Middle frontal gyrus (tissue), 1 donor: ENCODE results near the gene RIT1.

Source experiments
- DNase-seq: peaks from one replicate; pipeline ENCODE4 v3.0.0-alpha.2; 2015; ENCODE audit warnings: low spot score; ENCODE audit errors: extremely low spot score

RIT1 gene, protein sequence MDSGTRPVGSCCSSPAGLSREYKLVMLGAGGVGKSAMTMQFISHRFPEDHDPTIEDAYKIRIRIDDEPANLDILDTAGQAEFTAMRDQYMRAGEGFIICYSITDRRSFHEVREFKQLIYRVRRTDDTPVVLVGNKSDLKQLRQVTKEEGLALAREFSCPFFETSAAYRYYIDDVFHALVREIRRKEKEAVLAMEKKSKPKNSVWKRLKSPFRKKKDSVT

DNA sequence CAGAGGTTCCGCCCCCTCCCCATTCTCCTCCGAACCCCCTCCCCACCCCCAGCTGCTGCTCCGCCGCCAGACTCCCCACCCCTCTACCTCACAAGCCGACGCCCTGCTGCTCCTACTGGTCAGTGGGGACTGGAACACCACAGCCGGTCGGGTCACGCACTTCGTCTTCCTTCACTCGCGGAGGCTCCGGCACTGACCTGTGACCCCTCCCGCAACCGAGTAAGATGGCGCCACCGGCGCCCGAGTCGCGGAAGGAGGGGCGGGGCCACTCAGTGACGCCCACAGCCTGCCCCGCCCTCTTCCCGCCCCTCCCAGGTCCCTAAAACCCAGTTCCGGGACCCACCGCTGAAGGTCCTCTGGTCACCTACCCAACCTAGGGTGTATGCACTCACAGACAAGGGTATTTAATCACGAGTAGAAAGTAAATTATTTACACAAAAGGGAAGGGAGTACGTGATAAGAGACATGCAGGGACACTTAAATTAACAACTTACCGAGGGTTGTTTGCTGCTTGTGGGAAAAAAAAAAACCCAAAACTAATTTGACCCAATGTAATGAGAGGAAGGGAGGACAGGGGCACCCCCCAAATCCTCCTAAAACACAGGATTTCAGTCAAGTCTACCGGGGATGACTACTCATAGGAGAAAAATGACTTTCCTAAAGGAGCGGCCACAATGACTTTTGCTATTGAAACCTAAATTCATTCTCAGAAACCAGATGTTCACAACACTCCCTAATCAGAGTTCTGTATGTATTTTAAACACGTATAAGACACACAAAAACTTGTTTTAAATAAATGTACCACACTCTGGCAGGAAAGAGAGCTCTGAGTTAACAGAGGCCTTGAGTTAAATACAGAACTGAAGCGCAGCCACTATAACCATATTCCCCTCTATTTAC, at the start of gene RIT1:
Gene RIT1 (minus strand): TSS at position 194 of the 900 bp plus-strand sequence. CDS start 588 bp downstream, outside the sequence.
- peak; percentile 62 for DNase-seq

DNA sequence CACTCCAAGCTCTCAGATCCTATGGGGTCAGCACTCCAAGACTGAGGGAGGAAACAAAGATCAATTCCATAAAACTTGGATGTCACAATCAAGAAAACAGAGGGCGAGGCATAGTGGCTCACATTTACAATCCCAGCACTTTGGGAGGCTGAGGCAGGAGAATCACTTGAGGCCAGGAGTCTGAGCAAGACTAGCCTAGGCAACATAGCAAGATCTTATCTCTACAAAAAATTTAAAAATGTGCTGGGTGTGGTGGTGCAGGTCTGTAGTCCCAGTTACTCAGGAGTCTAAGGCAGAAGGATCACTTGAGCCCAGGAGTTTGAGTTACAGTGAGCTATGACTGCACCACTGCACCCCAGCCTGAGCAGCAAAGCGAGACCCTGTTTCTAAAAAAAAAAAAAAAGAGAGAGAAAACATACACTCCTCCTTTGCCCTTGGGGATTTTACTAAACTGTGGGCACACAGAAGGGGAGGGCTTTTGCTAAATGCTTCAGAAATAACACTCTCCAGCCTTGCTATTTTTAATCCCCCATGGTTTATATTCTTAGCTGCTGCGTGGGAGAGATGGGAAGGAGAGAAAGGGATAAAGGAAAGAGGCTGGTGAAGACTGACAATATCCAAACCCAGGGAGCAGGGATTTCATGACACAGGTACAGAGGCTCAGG, 49.1 kb upstream of the RIT1 start:
- no peak for DNase-seq

DNA sequence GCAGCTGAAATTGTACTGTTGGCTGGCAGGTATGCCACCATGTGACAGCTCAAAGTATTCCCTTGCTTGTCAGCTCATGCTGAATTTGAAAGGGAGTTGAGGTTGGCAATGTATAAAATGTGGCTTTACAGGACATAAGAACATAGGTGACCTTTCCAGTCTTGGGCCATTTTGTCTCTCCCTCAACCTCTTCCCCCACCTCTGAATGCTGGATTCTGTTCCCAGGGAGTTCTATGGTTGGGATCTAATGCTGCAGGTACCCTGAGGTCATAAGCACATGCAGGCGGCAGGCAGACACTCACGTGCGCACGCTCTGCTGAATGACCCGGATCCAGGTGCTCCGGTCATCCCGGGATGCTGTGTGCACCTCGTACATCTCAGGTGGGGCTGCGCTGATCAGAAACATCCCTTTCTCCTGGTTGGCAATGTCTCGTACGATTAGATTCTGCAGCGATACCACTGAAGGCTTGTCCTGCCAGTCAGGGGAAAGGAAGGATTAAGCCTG, 46.3 kb upstream of the RIT1 start:
- DNase-seq, result no peak

DNA sequence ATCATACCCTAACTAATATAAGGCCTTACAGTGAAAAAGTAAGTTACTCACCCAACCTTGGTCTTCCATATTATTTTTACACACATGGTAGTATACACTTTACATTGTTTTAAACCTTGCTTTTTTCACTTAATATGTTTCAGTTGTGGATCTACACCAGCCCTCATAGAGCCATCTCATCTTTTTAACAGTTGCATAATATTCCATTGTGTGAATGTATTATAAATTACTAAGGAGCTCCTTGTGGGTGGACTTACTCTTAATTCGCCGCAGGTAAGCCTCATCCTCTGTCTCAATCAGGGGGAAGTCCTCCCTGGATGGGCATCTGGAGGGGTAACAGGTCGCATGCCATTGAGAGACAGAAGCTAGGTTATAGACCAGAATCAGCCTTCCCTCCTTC, 43.5 kb upstream of the RIT1 start:
- no peak for DNase-seq

DNA sequence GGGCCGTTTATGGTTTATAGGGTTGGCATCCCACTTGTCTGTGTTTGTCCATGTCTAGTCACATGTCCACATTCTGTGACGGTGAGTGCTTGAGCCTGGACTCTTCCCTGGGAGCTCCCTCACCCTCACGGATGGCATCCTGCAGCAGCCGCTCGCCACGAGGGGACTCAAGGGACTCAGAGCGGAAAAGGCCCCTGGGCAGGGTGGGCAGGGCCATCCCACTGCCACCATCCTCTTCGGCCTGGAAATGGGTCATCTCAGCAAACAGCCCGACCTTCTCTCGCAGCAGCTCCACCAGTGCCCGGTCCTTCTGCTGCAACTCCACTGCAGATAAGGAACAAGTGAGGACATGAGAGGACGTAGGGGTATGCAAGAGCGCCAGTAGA, 41.3 kb upstream of the RIT1 start:
- no peak for DNase-seq

DNA sequence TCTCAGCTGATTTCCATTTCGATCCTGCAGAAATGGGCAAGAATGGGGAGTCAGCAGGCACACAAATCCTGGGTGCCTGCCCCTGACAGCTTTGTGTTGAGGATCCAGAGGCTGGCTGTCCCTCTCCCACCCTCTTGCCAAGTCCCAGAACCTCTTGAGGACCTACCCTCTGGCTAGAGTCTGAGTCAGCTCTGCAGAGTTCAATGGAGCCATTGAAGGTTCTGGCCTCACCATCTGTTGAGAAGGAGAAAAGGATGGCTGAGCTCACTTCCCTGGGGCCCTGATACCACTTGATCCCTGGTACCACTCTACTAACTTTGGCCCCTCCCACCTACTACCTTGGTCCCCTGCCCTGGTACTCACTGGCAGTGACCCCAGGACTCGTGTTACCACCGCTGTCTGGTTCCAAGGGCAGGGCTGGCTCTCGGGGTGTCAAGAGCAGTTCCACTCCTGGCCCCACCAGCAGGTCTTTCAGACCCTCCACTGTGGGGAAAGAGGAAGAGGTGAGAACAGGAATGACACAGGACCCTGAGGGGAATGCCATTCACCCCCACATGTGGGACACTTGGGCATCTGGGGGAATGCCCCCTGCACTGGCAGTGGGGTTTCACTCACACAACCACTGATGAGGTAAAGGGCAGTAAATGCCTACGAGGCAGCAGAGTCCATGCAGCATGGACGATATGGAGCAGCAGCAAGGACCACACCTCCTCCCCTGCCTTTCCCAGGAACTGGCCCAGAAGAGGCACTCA, 40.8 kb upstream of the RIT1 start:
- DNase-seq, result no peak

DNA sequence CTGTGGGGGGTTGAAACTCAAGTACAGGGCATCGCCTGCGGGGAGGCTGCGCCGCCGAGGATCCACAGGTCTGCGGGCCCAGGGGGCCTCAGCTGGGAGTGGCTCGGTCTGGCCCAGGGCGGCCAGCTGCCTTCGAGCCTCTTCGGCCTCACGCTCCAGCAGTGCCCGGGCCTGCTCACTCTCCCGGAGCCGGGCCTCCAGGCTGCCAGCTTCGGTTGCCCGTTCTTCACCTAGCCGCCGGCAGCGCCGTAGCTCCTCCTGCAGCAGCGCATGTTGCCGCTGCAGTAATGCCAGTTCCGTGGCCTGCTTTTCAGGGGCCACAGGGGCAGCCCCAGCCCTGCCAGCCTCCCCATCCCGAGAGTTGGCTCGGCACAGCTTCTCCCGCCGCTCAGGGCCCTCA, 39.7 kb upstream of the RIT1 start:
- no peak for DNase-seq

DNA sequence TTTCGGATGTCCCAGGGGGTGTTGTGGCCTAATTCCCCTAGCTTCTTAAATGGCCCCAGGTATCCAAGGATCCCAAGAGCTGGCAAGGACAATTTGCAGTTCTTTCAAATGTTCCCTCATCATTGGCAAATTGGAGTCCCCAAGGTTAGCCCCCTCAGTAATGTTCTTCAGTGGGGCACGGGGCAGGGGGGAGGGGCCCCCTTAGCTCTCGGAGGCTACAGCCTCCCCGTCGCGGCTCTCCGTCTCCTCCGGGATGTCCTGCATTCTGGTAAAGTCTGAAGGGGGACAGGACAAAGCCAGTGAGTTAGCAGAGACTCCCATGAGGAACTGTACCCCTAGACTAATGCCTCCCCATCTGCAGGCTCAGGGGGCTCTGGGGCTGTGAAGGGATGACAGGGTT, 36.6 kb upstream of the RIT1 start:
- DNase-seq, result no peak

DNA sequence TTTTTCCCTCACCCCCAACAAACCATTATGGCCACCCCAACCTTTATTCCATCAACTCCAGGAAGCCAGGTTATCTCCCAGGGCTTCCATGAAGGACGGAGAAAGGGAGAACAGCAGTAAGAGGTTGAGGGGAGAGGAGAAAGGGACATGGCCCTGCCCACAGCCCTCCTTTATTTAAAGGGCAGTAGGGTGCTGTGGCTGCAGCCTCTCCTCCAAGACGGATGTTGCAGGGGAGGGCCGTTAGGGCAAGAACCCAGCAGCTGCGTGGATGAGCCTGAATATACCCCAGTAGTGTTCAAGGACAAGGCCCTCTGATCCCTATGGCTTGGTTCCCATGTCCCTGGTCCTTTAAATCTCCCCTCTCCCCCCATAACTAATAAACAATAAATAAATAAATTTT, 36.1 kb upstream of the RIT1 start:
- no peak for DNase-seq

DNA sequence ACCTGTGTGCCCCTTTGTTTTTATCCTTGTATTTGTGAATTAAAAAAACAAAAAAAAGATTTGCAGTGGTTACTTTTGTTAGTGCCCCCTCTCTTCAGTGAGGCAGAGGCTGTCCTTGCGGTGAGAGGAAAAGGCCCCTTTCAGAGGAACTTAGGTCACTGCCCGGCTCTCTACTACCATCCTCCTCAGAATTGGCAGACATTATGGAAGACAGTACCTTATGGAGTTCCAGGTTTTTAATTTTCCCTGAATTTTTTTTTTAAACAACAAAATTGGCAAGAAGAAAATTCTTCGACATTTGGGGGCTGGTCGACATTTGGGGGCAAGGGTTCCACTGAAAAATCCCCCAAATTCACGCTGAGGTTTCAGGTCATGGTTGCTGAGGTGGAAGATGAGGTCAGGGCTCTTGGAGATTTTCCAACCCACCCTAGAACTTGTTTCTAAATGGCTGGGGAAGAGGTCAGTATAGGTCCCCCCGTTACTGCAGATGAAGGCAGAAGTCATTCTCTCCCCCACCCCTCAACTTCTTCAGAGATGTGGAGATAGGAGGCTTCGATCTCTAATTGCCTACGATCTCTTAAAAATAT, 35.6 kb upstream of the RIT1 start:
- no peak for DNase-seq

DNA sequence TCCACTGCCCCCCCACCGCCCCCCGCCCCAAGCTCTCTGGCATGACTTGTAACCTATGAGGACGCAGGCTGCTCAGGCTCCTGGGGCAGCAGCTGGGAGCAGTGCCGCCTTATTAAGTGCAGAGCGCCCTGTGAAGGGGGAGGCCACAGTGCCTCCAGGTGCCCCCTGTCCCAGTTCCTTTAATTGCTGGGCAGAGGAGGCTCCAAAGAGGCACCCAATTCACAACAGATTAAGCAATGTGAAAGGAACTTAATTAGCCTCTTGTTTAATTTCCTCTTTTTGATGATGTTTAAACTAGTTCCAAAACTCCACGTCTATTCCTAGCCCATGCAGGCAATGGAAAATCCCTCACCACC, 33.3 kb upstream of the RIT1 start:
- no peak for DNase-seq

DNA sequence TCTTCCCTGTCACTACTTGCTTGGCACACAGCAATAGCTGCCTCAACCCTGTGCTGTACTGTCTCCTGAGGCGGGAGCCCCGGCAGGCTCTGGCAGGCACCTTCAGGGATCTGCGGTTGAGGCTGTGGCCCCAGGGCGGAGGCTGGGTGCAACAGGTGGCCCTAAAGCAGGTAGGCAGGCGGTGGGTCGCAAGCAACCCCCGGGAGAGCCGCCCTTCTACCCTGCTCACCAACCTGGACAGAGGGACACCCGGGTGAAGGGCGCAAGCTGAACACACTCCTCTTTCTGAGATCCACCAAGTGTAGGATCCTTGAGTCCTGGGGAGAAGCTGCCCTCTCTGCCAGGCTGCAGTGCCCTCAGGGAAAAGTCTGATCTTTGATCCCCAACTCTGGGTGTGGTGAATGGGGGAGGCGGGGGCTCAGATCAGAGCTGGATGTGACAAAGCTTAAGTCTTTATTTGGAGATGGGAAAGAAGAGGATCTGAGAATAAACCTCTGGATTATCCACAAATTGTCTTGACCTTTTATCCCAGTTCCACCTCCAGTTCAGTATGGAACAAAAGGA, 31.5 kb upstream of the RIT1 start:
- no peak for DNase-seq

DNA sequence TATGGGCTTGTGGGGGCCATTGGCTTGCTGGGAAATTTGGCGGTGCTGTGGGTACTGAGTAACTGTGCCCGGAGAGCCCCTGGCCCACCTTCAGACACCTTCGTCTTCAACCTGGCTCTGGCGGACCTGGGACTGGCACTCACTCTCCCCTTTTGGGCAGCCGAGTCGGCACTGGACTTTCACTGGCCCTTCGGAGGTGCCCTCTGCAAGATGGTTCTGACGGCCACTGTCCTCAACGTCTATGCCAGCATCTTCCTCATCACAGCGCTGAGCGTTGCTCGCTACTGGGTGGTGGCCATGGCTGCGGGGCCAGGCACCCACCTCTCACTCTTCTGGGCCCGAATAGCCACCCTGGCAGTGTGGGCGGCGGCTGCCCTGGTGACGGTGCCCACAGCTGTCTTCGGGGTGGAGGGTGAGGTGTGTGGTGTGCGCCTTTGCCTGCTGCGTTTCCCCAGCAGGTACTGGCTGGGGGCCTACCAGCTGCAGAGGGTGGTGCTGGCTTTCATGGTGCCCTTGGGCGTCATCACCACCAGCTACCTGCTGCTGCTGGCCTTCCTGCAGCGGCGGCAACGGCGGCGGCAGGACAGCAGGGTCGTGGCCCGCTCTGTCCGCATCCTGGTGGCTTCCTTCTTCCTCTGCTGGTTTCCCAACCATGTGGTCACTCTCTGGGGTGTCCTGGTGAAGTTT, 30.8 kb upstream of the RIT1 start:
- DNase-seq, result no peak

DNA sequence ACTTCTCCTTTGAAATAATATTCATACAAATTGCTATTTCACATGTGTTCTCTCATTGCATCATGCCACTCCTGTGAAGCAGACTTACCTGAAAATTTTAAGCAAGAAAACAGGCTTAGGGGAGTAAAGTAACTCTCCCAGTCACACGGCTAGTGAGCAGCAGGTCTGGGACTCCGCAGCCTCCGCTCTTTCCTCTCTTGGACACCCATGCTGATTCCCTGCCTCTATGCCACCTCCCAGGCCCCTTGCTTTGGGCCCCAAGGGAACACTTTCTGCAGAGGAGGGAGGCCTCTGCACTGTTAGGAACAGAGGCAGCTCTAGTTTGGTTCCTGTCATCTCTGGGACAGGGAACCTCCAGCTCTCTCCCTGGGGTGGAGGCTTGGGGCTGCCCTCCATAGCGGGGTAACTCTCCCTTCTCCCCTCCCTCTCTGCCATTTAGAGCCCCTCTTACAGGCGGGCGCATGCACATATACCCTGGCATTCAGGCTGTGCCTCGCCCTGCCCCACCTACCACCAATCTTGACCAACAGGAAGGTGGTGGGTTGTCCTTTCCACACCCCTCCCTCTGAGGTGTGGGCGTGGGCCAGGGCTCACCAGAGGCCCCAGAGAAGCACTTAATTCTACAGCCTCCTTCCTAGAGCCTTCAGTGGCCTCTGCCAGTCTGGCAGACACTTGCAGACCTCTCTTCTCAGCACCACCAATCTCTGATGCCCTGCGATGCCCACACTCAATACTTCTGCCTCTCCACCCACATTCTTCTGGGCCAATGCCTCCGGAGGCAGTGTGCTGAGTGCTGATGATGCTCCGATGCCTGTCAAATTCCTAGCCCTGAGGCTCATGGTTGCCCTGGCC, 30.1 kb upstream of the RIT1 start, which contains the start of gene RXFP4:
Gene RXFP4 (plus strand): TSS at position 646 of the 852 bp plus-strand sequence. CDS start 72 bp downstream, at position 718.
- DNase-seq, result no peak

DNA sequence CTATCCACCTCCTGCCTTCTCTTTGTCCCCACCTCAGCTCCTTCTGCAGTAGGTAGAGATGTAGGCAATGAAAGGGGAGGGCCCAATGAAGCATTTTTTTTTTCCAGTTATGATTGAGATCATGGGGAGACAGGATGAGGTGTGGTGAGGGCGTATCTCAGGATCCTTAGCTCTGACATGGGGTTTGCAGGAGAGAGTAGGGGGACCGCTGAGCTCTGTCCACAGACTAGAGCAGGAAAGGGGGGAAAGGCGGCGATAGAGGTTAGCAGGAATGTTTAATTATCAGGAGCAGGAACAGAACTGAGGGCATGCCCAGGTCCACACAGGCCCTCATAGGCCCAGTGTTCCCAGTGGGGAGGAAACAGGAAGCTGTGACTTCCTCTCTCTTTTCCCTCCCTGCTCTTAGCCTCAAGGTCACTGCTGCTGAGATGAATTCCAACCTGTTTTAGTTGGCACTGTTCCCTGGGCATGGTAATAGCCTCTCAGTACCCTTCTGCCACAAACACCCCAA, 29.4 kb upstream of the RIT1 start:
- DNase-seq, result no peak

DNA sequence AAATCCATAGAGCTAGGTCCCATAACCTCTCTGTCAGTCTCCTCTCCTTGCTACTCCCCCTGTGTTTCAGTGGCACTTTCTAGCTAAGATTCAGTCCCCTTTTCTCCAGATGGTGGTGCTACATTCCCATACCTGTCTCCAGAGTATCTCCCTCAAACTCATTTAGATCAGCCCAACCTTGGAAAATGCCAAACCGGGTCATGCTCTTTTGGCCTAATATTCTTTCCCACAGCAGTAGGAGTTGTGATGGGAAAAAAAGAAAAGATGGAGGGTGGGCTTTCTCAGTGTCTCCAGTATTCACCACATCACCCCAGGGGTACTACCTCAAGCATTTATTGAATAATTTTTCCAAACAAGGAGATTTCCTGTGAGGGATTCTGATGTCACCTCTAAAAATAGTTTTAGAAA, 27.1 kb upstream of the RIT1 start:
- no peak for DNase-seq

DNA sequence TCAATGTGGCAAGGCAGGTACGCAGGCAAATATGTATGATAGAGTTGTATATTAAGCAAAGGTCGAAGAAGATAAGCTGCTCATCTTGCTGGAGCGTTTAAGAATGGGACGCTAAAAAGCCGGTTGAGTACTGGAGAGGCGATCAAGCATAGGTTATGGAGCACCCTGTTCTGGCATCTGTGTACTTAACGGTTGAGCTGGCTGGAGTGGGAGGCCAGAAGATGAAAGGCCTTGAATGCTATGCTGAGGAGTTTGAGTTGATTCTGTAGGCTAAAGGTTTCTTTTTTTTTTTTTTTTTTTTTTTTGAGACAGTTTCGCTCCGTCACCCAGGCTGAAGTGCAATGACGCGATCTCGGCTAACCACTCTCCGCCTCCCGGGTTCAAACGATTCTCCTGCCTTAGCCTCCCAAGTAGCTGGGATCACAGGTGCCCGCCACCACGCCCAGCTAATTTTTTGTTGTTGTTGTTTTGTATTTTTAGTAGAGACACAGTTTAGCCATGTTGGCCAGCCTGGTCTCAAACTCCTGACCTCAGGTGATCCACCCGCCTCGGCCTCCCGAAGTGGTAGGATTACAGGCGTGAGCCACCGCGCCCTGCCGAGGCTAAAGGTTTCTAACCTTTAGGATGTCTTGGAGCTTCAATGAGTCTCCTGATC, 23.9 kb upstream of the RIT1 start:
- no peak for DNase-seq
